Endothelial cell of umbilical vein (primary cell): ENCODE measurements around the gene ERFL. TPM values are rescaled to one million over a fixed set of nuclear protein-coding genes. Genes with fewer than 3 reads are reported as not detected.
A peak's percentile ranks its signal among the peaks of the same experiment; 100 is the strongest.
"Not testable (repeated sequence)": the region's sequence is repeated elsewhere in the genome, so short reads cannot be mapped to it uniquely, and the experiment has no call there.

Experiments
- BruUV-seq: library from RNA; stranded (reverse); fragments of 400-500 nt; replicated peaks from 2 replicates; lab custom pipeline; 2021; lab: Mats Ljungman, UMichigan
- CTCF ChIA-PET: fragments of 300-600, 350-600 bp; sonication (Branson Sonifier 250); formaldehyde crosslinking; loops from one replicate; lab custom pipeline; 2021; ENCODE audit warnings: antibody characterized with exemption, inconsistent platforms; lab: Charles Lee
- POLR2A ChIA-PET: fragments of 300-600, 350-600 bp; sonication (Branson Sonifier 250); formaldehyde crosslinking; loops from one replicate; lab custom pipeline; 2021; ENCODE audit warnings: antibody characterized with exemption, inconsistent platforms; lab: Charles Lee
- DNase-seq: peaks from one replicate; pipeline ENCODE4 v3.0.0-alpha.2; 2011; ENCODE audit warnings: low read depth, low spot score
- FAIRE-seq: peaks from 2 replicates; lab custom pipeline; 2011; peaks lifted over from hg19 to GRCh38; lab: Jason Lieb, UNC
- H2AFZ ChIP-seq: 2 replicates; pipeline ENCODE4 v1.6.0; 2012; ENCODE audit warnings: low read depth, low read length, control low read depth, inconsistent platforms
- H3K27ac ChIP-seq: 2 replicates; pipeline ENCODE4 v1.5.1; 2011; ENCODE audit warnings: low read depth, mild to moderate bottlenecking, control low read depth, low read length, moderate library complexity; ENCODE audit not compliant: insufficient read depth
- H3K27me3 ChIP-seq, 2 experiments: 2 replicates each; pipeline versions ENCODE4 v1.6.0 to v1.6.1; 2011; ENCODE audit warnings: low read length in 2 of 2, mixed read lengths in 1 of 2; ENCODE audit not compliant: control insufficient read depth in 2 of 2, insufficient read depth in 2 of 2
- H3K36me3 ChIP-seq, 2 experiments: 2 replicates in 1 of 2; 3 replicates in 1 of 2; pipeline ENCODE4 v1.5.1; 2011; ENCODE audit warnings: low read length in 2 of 2, mild to moderate bottlenecking in 1 of 2, moderate library complexity in 1 of 2; ENCODE audit not compliant: control insufficient read depth in 2 of 2, insufficient read depth in 2 of 2; ENCODE audit errors: extremely low read depth in 1 of 2
- H3K4me1 ChIP-seq: 3 replicates; pipeline ENCODE4 v1.5.1; 2011; ENCODE audit warnings: mild to moderate bottlenecking, low read length; ENCODE audit not compliant: control insufficient read depth, insufficient read depth; ENCODE audit errors: extremely low read depth
- H3K4me2 ChIP-seq: 2 replicates; pipeline ENCODE4 v1.6.1; 2011; ENCODE audit warnings: low read length, control low read depth, mixed read lengths; ENCODE audit not compliant: insufficient read depth
- H3K4me3 ChIP-seq, 3 experiments: fragments of 200-600 bp in 1 of 3; sonication (generic), shearing (Covaris generic) in 1 of 3; replicated peaks in 1 of 3; 2 replicates each; pipeline ENCODE4 v1.5.1; 2011 to 2016; ENCODE audit warnings: control low read depth in 3 of 3, low read length in 3 of 3, mild to moderate bottlenecking in 2 of 3, inconsistent platforms in 1 of 3, low read depth in 1 of 3, moderate library complexity in 1 of 3; ENCODE audit not compliant: insufficient read depth in 1 of 3
- H3K79me2 ChIP-seq: 2 replicates; pipeline ENCODE4 v1.6.0; 2012; ENCODE audit warnings: low read length, inconsistent platforms; ENCODE audit not compliant: control insufficient read depth, insufficient read depth
- H3K9ac ChIP-seq: replicated peaks from 2 replicates; pipeline ENCODE3; 2011; ENCODE audit warnings: low read length, control low read depth; ENCODE audit not compliant: insufficient read depth; ENCODE audit errors: extremely low read depth
- H3K9me1 ChIP-seq: replicated peaks from 3 replicates; pipeline ENCODE4 v1.6.0; 2011; ENCODE audit warnings: mild to moderate bottlenecking, low read length; ENCODE audit not compliant: control insufficient read depth, insufficient read depth; ENCODE audit errors: extremely low read depth
- H3K9me3 ChIP-seq: replicated peaks from 2 replicates; pipeline ENCODE4 v1.5.1; 2012; ENCODE audit warnings: low read length, inconsistent platforms; ENCODE audit not compliant: control insufficient read depth, insufficient read depth
- H4K20me1 ChIP-seq: replicated peaks from 2 replicates; pipeline ENCODE3; 2011; ENCODE audit warnings: mild to moderate bottlenecking, low read length; ENCODE audit not compliant: control insufficient read depth, insufficient read depth; ENCODE audit errors: extremely low read depth
- CTCF ChIP-seq, 2 donors: IDR thresholded peaks; 1 replicate in 1 of 2; 2 replicates in 1 of 2; pipeline ENCODE4 v1.5.1; 2011; ENCODE audit warnings: low read length in 2 of 2, mild to moderate bottlenecking in 2 of 2, moderate library complexity in 2 of 2, control low read depth in 1 of 2, inconsistent platforms in 1 of 2, low read depth in 1 of 2; ENCODE audit not compliant: insufficient read depth in 1 of 2; ENCODE audit errors: extremely low read depth in 1 of 2
- EZH2 ChIP-seq: IDR thresholded peaks from 2 replicates; pipeline ENCODE4 v1.6.1; 2012; ENCODE audit warnings: borderline replicate concordance, low read depth, mild to moderate bottlenecking, moderate library complexity, low read length, inconsistent platforms; ENCODE audit not compliant: severe bottlenecking
- FOS ChIP-seq: IDR thresholded peaks from 2 replicates; pipeline ENCODE4 v1.6.1; 2011; ENCODE audit warnings: mild to moderate bottlenecking, low read length, moderate library complexity, borderline replicate concordance; ENCODE audit not compliant: insufficient read depth
- MYC ChIP-seq: IDR thresholded peaks from one replicate; pipeline ENCODE4 v1.6.1; 2011; ENCODE audit warnings: mild to moderate bottlenecking, low read depth, low read length
- POLR2A ChIP-seq: IDR thresholded peaks from 2 replicates; pipeline ENCODE4 v1.6.1; 2012; ENCODE audit warnings: low read depth, mild to moderate bottlenecking, control low read depth, low read length
- POLR2AphosphoS5 ChIP-seq: IDR thresholded peaks from 2 replicates; pipeline ENCODE4 v1.6.1; 2012; ENCODE audit warnings: low read depth, mild to moderate bottlenecking, control low read depth, low read length, moderate library complexity; ENCODE audit not compliant: insufficient read depth
- dilution Hi-C: fragments of 300-500 bp; cut with MboI; formaldehyde crosslinking; loops from one replicate; pipeline ENCODE4 v1.15.0; 2019; ENCODE audit warnings: low sequenced_read_pairs; ENCODE audit not compliant: extremely low pct_ligation_motif_present
- intact Hi-C: fragments of 100-400 bp; cut with micrococcal nuclease; formaldehyde crosslinking; loops from one replicate; pipeline ENCODE4 v1.10.0; 2022
- polyA plus RNA-seq, 4 experiments: library from polyadenylated mRNA; depleted of rRNA in 3 of 4; stranded (reverse) in 3 of 4; unstranded in 1 of 4; fragments of >200 nt; gene quantifications; 2 replicates each; pipeline versions ENCODE4 v1.2.1 to v1.2.3, GENCODE V29; 2011 to 2012; ENCODE audit warnings: missing spikeins in 1 of 4
- total RNA-seq: library from RNA; stranded (reverse); gene quantifications from 2 replicates; pipeline ENCODE4 v1.2.3, GENCODE V29; 2021
- TF ChIP-seq, protein P1 (sequence below): IDR thresholded peaks from 2 replicates; pipeline ENCODE4 v1.6.1; 2011; ENCODE audit not compliant: insufficient read depth, insufficient read length

The ERFL gene
- total and polyA plus RNA-seq, 2 donors (not counting 3 experiments of a cell fraction or from before 2014, with no cell fraction given): not detected

DNA sequence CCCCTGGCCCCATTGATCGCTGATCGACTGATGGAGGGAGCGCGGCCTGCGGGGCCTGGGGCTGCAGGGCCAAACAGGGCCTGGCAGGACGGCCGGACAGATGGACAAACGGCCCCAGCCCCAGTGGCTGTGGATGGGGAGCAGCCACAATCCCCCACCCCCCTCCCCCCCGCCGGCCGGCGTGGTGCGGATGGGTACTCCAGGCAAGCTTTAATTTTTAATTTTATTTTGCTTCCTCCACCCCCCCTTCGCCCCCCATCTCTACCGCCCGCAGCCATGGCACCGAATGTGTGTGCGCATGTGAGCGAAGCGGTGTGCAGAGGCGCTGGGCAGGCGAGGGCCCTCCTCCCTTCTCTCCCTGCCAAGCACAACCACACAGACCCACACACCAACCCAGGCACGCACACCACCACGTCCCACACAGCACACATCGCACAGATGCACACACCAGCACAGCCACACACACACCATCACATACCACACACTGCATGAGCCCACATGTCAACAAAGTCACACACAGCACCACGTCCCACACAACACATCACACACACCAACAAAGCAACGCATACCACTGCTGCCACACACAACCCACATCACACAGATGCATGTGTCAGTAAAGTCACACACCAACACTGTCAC, 12.4 kb downstream of the ERFL start:
- no peak for TF ChIP-seq POLR2AphosphoS5
- TF ChIP-seq EZH2: peak; percentile 2
- Histone ChIP-seq H3K9ac (no peak overlapping the region), H3K4me2 (no peak overlapping the region), H3K27ac (no peak overlapping the region), H3K9me1 (no peaks in the 10 kb centered on the region), H3K4me3 (no peak overlapping the region), H3K36me3 (no peaks in the 10 kb centered on the region), H3K9me3 (no peaks in the 10 kb centered on the region), H3K79me2 (no peaks in the 10 kb centered on the region), H2AFZ (no peak overlapping the region), H3K27me3 (peaks cover 54 to 61% of the 10 kb centered on the region in 2 experiments), H3K4me1 (no peaks in the 10 kb centered on the region), H4K20me1 (no peaks in the 10 kb centered on the region)
- dilution Hi-C loops (no loop called here), intact Hi-C loops (no loop called here)
- ChIA-PET POLR2A (no interaction called here), CTCF (no interaction called here)
- FAIRE-seq (no peak), DNase-seq (no peak)
- BruUV-seq: no TSS peak

DNA sequence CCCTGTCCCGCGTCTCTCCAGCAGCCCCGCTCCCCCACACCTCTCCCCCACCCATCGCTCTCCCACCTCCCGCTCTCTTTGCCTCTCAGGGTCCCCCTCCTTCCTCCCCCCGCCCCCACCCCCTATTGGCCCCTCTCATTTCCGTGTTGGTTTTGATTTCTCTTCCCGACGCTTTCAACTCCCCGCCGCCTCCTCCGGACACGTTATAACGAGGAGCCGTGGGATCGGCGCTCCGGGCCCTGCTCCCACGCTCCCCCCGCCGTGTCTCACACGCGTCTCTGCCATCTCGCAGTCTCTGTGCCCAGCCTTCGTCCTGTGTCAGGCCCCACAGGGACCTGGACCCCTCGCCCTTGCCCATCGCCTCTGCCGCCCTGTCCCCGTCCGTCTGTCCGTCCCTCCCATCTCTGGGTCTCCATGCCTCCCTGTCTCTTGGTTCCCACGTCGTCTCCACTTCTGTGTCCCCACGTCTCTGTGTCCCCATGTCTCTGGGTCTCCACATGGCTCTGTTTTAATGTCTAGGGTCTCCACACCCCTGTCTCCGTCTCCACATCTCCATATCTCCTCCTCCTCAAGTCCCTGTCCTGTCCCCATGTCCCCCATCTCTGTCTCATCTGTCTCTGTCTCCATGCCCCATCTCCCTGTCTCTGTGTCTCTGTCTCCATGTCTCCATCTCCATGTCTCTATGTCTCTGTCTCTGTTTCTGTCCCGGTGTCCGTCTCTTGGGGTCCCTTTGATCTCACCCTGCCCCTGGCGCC, 13.1 kb downstream of the ERFL start:
- Histone ChIP-seq H3K4me3 (no peak overlapping the region), H3K27ac (no peak overlapping the region), H3K4me2 (no peak overlapping the region), H3K9me1 (no peaks in the 10 kb centered on the region), H4K20me1 (no peaks in the 10 kb centered on the region), H3K4me1 (no peaks in the 10 kb centered on the region), H3K9me3 (no peaks in the 10 kb centered on the region), H3K79me2 (no peaks in the 10 kb centered on the region), H3K27me3 (peaks cover 50 to 57% of the 10 kb centered on the region in 2 experiments), H2AFZ (no peak overlapping the region), H3K9ac (no peak overlapping the region), H3K36me3 (no peaks in the 10 kb centered on the region)
- POLR2A ChIA-PET: no interaction called here
- intact Hi-C loops: no loop called here
- FAIRE-seq (no peak), DNase-seq (no peak)
- CTCF ChIA-PET: no interaction called here
- BruUV-seq: no TSS peak
- dilution Hi-C loops: no loop called here
- TF ChIP-seq MYC (no peak), EZH2 (peak; percentile 67), POLR2A (no peak), POLR2AphosphoS5 (no peak), FOS (no peak), CTCF (IDR thresholded peaks at IDR 0.05; ENCODE audit: extremely low read depth in 1 of 2, insufficient read depth in 1 of 2, low read depth in 1 of 2, low read length in 2 of 2) (no peak)
- TF ChIP-seq, protein P1, sequence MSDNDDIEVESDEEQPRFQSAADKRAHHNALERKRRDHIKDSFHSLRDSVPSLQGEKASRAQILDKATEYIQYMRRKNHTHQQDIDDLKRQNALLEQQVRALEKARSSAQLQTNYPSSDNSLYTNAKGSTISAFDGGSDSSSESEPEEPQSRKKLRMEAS: no peak

DNA sequence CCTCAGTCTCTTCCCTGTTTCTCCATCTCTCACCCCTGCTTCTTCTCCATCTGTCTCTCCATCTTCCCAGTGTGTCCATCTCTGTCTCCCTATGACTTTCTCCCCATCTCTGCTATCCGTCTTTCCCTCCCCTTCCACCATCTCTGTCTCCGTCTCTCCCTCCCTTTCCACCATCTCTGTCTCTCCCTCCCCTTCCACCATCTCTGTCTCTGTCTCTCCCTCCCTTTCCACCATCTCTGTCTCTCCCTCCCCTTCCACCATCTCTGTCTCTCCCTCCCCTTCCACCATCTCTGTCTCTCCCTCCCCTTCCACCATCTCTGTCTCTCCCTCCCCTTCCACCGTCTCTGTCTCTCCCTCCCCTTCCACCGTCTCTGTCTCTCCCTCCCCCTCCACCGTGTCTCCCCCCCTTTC, 13.8 kb downstream of the ERFL start:
- H3K9me3 ChIP-seq, CTCF ChIA-PET, H3K4me3 ChIP-seq, FAIRE-seq, H3K9me1 ChIP-seq, DNase-seq, H3K27ac ChIP-seq, H3K36me3 ChIP-seq, H4K20me1 ChIP-seq, H2AFZ ChIP-seq, dilution Hi-C loops, H3K9ac ChIP-seq, H3K79me2 ChIP-seq, POLR2A ChIA-PET, intact Hi-C loops, H3K4me1 ChIP-seq, H3K4me2 ChIP-seq, BruUV-seq: not testable (repeated sequence)
- peaks cover 48 to 59% of the 10 kb centered on the region in 2 experiments for H3K27me3 ChIP-seq
